Measurements from ENCODE around the gene KIF18B. TPM values are rescaled to one million over a fixed set of nuclear protein-coding genes. Genes with fewer than 3 reads are reported as not detected.

Gene KIF18B
- total and polyA plus RNA-seq, 2 of the 8 experiments (the other 6 are each of a cell fraction or from before 2014, with no cell fraction given): 39.0 to 59.4 TPM

GRCh38 chr17:44918006-44918405, 29.6 kb downstream of the KIF18B start:
- Histone ChIP-seq H2BK12ac (ENCODE audit: low read depth, low read length) (0 out of 2 replicates have a peak overlapping the region, but pooled peaks have one; percentile 27), H4K8ac (ENCODE audit: extremely low read depth, insufficient read depth, low read length) (no peak overlapping the region), H3K14ac (ENCODE audit: insufficient read length) (no peak overlapping the region), H3K9me3 (ENCODE audit: insufficient read depth in 2 of 2, low read depth in 1 of 2, low read length in 1 of 2) (no peaks in the 10 kb centered on the region), H3K27me3 (replicated peaks in 1 of 4; ENCODE audit: control insufficient read depth in 3 of 4, extremely low read depth in 1 of 4, insufficient read depth in 3 of 4, low read length in 3 of 4) (peaks cover 0 to 3% (median 1%) of the 10 kb centered on the region in 4 experiments; a peak in 4 of 7 replicates), H2BK5ac (ENCODE audit: low read depth, low read length) (no peak overlapping the region), H2AK5ac (ENCODE audit: low read depth, low read length) (no peak overlapping the region), H4K20me1 (replicated peaks in 1 of 2; ENCODE audit: control insufficient read depth in 1 of 2, insufficient read depth in 2 of 2, low read length in 2 of 2) (no peaks in the 10 kb centered on the region), H4K91ac (replicated peaks; ENCODE audit: insufficient read length, low read length) (no peak overlapping the region), H3K23me2 (ENCODE audit: low read depth, low read length) (no peaks in the 10 kb centered on the region; the same call in 1 of the 2 replicates), H3K4me3 (ENCODE audit: extremely low read depth in 1 of 4, insufficient read depth in 2 of 4, low read depth in 3 of 4, low read length in 4 of 4) (no peak overlapping the region), H2AFZ (ENCODE audit: low read length) (no peak overlapping the region), H3K56ac (replicated peaks; ENCODE audit: insufficient read length, low read depth, low read length) (no peak overlapping the region), H3K27ac (ENCODE audit: low read depth, low read length) (no peak overlapping the region), H2BK120ac (replicated peaks; ENCODE audit: low read depth, low read length) (no peak overlapping the region), H3K4ac (replicated peaks; ENCODE audit: insufficient read length, low read depth, low read length) (no peak overlapping the region), H3K79me1 (ENCODE audit: low read depth, low read length) (no peaks in the 10 kb centered on the region), H2BK15ac (ENCODE audit: low read length) (no peak overlapping the region), H3K9ac (replicated peaks in 1 of 4; ENCODE audit: extremely low read depth in 1 of 4, low read depth in 3 of 4, low read length in 3 of 4) (no peak overlapping the region), H2BK20ac (ENCODE audit: low read length) (no peak overlapping the region), H3K79me2 (ENCODE audit: control insufficient read depth in 1 of 2, insufficient read depth in 2 of 2, low read length in 2 of 2) (no peaks in the 10 kb centered on the region), H3K4me1 (replicated peaks in 1 of 4; ENCODE audit: control insufficient read depth in 3 of 4, insufficient read depth in 4 of 4, low read length in 3 of 4) (peaks cover 6 to 15% (median 9%) of the 10 kb centered on the region in 4 experiments), H3K36me3 (ENCODE audit: control insufficient read depth in 2 of 4, insufficient read depth in 4 of 4, low read length in 3 of 4) (no peaks in the 10 kb centered on the region), H3K4me2 (ENCODE audit: insufficient read depth in 1 of 2, low read depth in 2 of 2, low read length in 2 of 2) (no peak overlapping the region), H4K5ac (ENCODE audit: insufficient read length, low read depth, low read length) (no peak overlapping the region), H3K23ac (ENCODE audit: insufficient read length) (no peak overlapping the region), H3K18ac (ENCODE audit: extremely low read depth, low read length) (no peak overlapping the region)
- FAIRE-seq (no peak), DNase-seq (ENCODE audit: low read depth in 1 of 2, low spot score in 2 of 2) (no peak)
- ChIA-PET POLR2A (ENCODE audit: partially characterized antibody) (interaction anchor here (1.6 to 1.7 kb wide), 3 partner anchors 13 to 231 kb away, joined by 4 to 8 read pairs (median 4); partner anchors contain the start of genes EFTUD2 and HEXIM1), CTCF (ENCODE audit: partially characterized antibody) (interaction anchor here (0.7 to 13.0 kb wide), 15 partner anchors 9 to 181 kb away, joined by 3 to 243 read pairs (median 5); a partner anchor contains a TSS)
- WGBS, 2 experiments (ENCODE audit: extremely low coverage in 1 of 2, insufficient coverage in 1 of 2, insufficient read length in 1 of 2, insufficient replicate concordance in 2 of 2, low coverage in 1 of 2, low lambda C conversion rate in 2 of 2, missing lambda C conversion rate in 1 of 2): 89% methylated on average over 2 of the region's 2 CpGs; no CpG with 5 or more reads in 1 of the 2 experiments
- TF ChIP-seq TBP (IDR thresholded peaks at IDR 0.05; ENCODE audit: low read depth, low read length): no peak
- TF ChIP-seq POLR2A (IDR thresholded peaks at IDR 0.05; ENCODE audit: control extremely low read depth in 1 of 2, low read depth in 2 of 2, low read length in 2 of 2): no peak
- no peak for TF ChIP-seq HDAC6 (IDR thresholded peaks at IDR 0.05; ENCODE audit: low read depth, low read length)
- no peak for TF ChIP-seq MAX (IDR thresholded peaks at IDR 0.05)
- TF ChIP-seq NANOG (IDR thresholded peaks at IDR 0.05; ENCODE audit: insufficient read depth, low read depth, low read length, poor library complexity, severe bottlenecking): no peak
